SK-N-SH (cell line): Measurements from ENCODE around the gene SLC16A8. TPM values are rescaled to one million over a fixed set of nuclear protein-coding genes. Genes with fewer than 3 reads are reported as not detected.
"Not testable (repeated sequence)": the region's sequence is repeated elsewhere in the genome, so short reads cannot be mapped to it uniquely, and the experiment has no call there.

Source experiments
- CTCF ChIA-PET: fragments of 300-600, 350-600 bp; formaldehyde crosslinking; extraction: SDS; loops from one replicate; lab custom pipeline; 2021; lab: Yijun Ruan, JAX
- POLR2A ChIA-PET: fragments of 350-600 bp; sonication (Branson Sonifier 250); formaldehyde crosslinking; extraction: SDS; loops from one replicate; lab custom pipeline; 2020; ENCODE audit warnings: antibody characterized with exemption, inconsistent platforms; lab: Yijun Ruan, JAX
- DNase-seq: peaks from one replicate; pipeline ENCODE4 v3.0.0; 2012
- H2AFZ ChIP-seq: fragments of 200-600 bp; sonication (generic); 2 replicates; pipeline ENCODE4 v1.8.1; 2016; ENCODE audit warnings: antibody characterized with exemption, mild to moderate bottlenecking, low read depth
- H3F3A ChIP-seq: fragments of 200-600 bp; sonication (generic); replicated peaks from 2 replicates; pipeline ENCODE3; 2016; ENCODE audit warnings: antibody characterized with exemption, mild to moderate bottlenecking; ENCODE audit not compliant: insufficient read depth
- H3K27ac ChIP-seq, 2 experiments: fragments of 200-500 bp in 1 of 2; fragments of 200-600 bp in 1 of 2; sonication (Bioruptor generic) in 1 of 2; sonication (generic), shearing (Covaris generic) in 1 of 2; 2 replicates each; pipeline versions ENCODE4 v1.5.1 to v1.6.1; 2014 to 2016; ENCODE audit warnings: low read depth in 2 of 2, inconsistent platforms in 1 of 2, low read length in 1 of 2, mild to moderate bottlenecking in 1 of 2, mixed read lengths in 1 of 2
- H3K27me3 ChIP-seq: fragments of 200-600 bp; sonication (generic), shearing (Covaris generic); 2 replicates; pipeline ENCODE4 v1.6.1; 2016; ENCODE audit warnings: mixed run types; ENCODE audit not compliant: insufficient read depth
- H3K36me3 ChIP-seq, 2 experiments: fragments of 200-500 bp in 1 of 2; fragments of 200-600 bp in 1 of 2; sonication (Bioruptor generic) in 1 of 2; sonication (generic) in 1 of 2; replicated peaks in 1 of 2; 2 replicates each; pipeline versions ENCODE3 to v1.5.1; 2014 to 2016; ENCODE audit warnings: low read length in 1 of 2, mild to moderate bottlenecking in 1 of 2; ENCODE audit not compliant: insufficient read depth in 2 of 2, control insufficient read depth in 1 of 2
- H3K4me1 ChIP-seq, 2 experiments: fragments of 200-500 bp in 1 of 2; fragments of 200-600 bp in 1 of 2; sonication (Bioruptor generic) in 1 of 2; sonication (generic), shearing (Covaris generic) in 1 of 2; 2 replicates each; pipeline versions ENCODE4 v1.5.1 to v1.6.1; 2014 to 2016; ENCODE audit warnings: low read depth in 1 of 2, low read length in 1 of 2, mixed run types in 1 of 2; ENCODE audit not compliant: insufficient read depth in 2 of 2, control insufficient read depth in 1 of 2
- H3K4me2 ChIP-seq: fragments of 200-600 bp; sonication (generic), shearing (Covaris generic); 2 replicates; pipeline ENCODE4 v1.6.1; 2017; ENCODE audit warnings: mixed run types
- H3K4me3 ChIP-seq, 2 experiments: fragments of 200-500 bp in 1 of 2; fragments of 200-600 bp in 1 of 2; sonication (Bioruptor generic) in 1 of 2; sonication (generic), shearing (Covaris generic) in 1 of 2; 2 replicates each; pipeline versions ENCODE4 v1.5.1 to v1.8.1; 2014 to 2016; ENCODE audit warnings: low read depth in 2 of 2, inconsistent platforms in 1 of 2, low read length in 1 of 2, mild to moderate bottlenecking in 1 of 2, mixed read lengths in 1 of 2, moderate library complexity in 1 of 2
- H3K79me2 ChIP-seq: fragments of 200-600 bp; sonication (generic); 2 replicates; pipeline ENCODE4 v1.8.1; 2017; ENCODE audit warnings: mild to moderate bottlenecking; ENCODE audit not compliant: insufficient read depth
- H3K9ac ChIP-seq: fragments of 200-600 bp; sonication (generic); 2 replicates; pipeline ENCODE4 v1.6.1; 2017; ENCODE audit warnings: mixed run types
- H3K9me2 ChIP-seq: fragments of 200-600 bp; sonication (generic); 2 replicates; pipeline ENCODE4 v1.6.1; 2017; ENCODE audit warnings: mixed run types
- H3K9me3 ChIP-seq: fragments of 200-600 bp; sonication (generic); 2 replicates; pipeline ENCODE4 v1.6.1; 2017; ENCODE audit warnings: mixed run types, mild to moderate bottlenecking, moderate library complexity
- H4K20me1 ChIP-seq: fragments of 200-600 bp; sonication (generic); 2 replicates; pipeline ENCODE4 v1.6.1; 2017; ENCODE audit warnings: mild to moderate bottlenecking, mixed run types; ENCODE audit not compliant: insufficient read depth
- ELF1 ChIP-seq: IDR thresholded peaks from 2 replicates; pipeline ENCODE4 v1.4.0; 2012
- FOXJ3 ChIP-seq: sonication (generic); formaldehyde crosslinking; IDR thresholded peaks from 2 replicates; pipeline ENCODE4 v1.5.1; 2020; ENCODE audit warnings: mild to moderate bottlenecking, missing genetic modification reagents
- JUND ChIP-seq: IDR thresholded peaks from 2 replicates; pipeline ENCODE4 v1.4.0; 2012
- PBX3 ChIP-seq: IDR thresholded peaks from 2 replicates; pipeline ENCODE4; 2012
- POLR2AphosphoS5 ChIP-seq: IDR thresholded peaks from 2 replicates; pipeline ENCODE4 v1.6.1; 2012; ENCODE audit warnings: low read depth, low read length
- RCOR1 ChIP-seq: fragments of 150-350 bp; IDR thresholded peaks from 2 replicates; pipeline ENCODE4 v1.6.1; 2017; ENCODE audit warnings: antibody characterized with exemption, low read length
- SMC3 ChIP-seq: IDR thresholded peaks from 2 replicates; pipeline ENCODE4 v1.6.1; 2012; ENCODE audit warnings: low read depth, low read length, improper control_type of control experiment
- WGBS: methylation state at CpG from one replicate; pipeline ENCODE4 v1.1.6; 2017; ENCODE audit warnings: low lambda C conversion rate; 5-methylcytosine and 5-hydroxymethylcytosine counted together
- polyA plus RNA-seq, 3 experiments: library from polyadenylated mRNA; depleted of rRNA; stranded (reverse); fragments of >200 nt; gene quantifications; 2 replicates each; pipeline ENCODE4 v1.2.3, GENCODE V29; 2012
- TF ChIP-seq, protein P1 (sequence below): fragments of 200-600 bp; sonication (generic); IDR thresholded peaks from 2 replicates; pipeline ENCODE4 v1.6.1; 2017; ENCODE audit warnings: antibody characterized with exemption, mild to moderate bottlenecking, moderate library complexity
- TF ChIP-seq, protein P2 (sequence below): fragments of 150-350 bp; IDR thresholded peaks from 2 replicates; pipeline ENCODE4 v1.6.1; 2016; ENCODE audit warnings: mild to moderate bottlenecking, low read depth, low read length

SLC16A8 gene
- polyA plus RNA-seq, 1 of the 3 experiments (the other 2 are of a cell fraction), result not detected

DNA sequence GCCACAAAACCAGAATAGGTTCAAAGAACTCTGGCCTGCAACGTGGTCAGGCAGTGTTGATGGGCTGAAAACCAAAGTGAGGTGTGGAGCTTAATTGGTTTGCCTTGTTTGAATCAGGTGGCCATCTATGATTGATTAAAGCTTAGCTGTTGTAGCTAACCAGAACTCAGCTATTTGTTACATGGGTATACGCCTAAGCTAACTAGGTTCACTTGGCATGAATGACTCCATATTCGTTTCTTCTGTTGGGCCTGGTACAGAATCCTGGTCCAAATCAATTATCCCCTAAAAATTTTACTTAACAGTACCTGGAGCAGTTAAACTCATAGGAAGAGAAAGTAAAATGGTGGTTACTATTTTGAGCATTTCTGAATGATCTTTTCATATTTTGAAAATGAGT, 34.2 kb upstream of the SLC16A8 start:
- Histone ChIP-seq H3K4me2 (no peak overlapping the region), H3K9me3 (no peaks in the 10 kb centered on the region), H3F3A (no peaks in the 10 kb centered on the region), H3K79me2 (no peaks in the 10 kb centered on the region), H4K20me1 (no peaks in the 10 kb centered on the region), H3K9ac (no peak overlapping the region), H3K27me3 (no peaks in the 10 kb centered on the region), H3K4me1 (no peaks in the 10 kb centered on the region; a peak in 1 of 4 replicates), H3K4me3 (no peak overlapping the region), H3K36me3 (no peaks in the 10 kb centered on the region), H2AFZ (no peak overlapping the region), H3K27ac (no peak overlapping the region), H3K9me2 (no peaks in the 10 kb centered on the region)
- POLR2A ChIA-PET, result no interaction called here
- DNase-seq, result no peak
- CTCF ChIA-PET, result interaction anchor here (0.6 kb wide), 1 partner anchor 15 kb away, joined by 3 read pairs; no protein-coding TSS in a partner anchor
- WGBS, result 77% methylated on average over 3 of the region's 3 CpGs
- TF ChIP-seq, protein P1, sequence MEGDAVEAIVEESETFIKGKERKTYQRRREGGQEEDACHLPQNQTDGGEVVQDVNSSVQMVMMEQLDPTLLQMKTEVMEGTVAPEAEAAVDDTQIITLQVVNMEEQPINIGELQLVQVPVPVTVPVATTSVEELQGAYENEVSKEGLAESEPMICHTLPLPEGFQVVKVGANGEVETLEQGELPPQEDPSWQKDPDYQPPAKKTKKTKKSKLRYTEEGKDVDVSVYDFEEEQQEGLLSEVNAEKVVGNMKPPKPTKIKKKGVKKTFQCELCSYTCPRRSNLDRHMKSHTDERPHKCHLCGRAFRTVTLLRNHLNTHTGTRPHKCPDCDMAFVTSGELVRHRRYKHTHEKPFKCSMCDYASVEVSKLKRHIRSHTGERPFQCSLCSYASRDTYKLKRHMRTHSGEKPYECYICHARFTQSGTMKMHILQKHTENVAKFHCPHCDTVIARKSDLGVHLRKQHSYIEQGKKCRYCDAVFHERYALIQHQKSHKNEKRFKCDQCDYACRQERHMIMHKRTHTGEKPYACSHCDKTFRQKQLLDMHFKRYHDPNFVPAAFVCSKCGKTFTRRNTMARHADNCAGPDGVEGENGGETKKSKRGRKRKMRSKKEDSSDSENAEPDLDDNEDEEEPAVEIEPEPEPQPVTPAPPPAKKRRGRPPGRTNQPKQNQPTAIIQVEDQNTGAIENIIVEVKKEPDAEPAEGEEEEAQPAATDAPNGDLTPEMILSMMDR, result no peak
- TF ChIP-seq, protein P2, sequence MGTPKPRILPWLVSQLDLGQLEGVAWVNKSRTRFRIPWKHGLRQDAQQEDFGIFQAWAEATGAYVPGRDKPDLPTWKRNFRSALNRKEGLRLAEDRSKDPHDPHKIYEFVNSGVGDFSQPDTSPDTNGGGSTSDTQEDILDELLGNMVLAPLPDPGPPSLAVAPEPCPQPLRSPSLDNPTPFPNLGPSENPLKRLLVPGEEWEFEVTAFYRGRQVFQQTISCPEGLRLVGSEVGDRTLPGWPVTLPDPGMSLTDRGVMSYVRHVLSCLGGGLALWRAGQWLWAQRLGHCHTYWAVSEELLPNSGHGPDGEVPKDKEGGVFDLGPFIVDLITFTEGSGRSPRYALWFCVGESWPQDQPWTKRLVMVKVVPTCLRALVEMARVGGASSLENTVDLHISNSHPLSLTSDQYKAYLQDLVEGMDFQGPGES, result no peak
- TF ChIP-seq POLR2AphosphoS5 (no peak), ELF1 (no peak), RCOR1 (no peak), SMC3 (no peak), PBX3 (no peak), FOXJ3 (CRISPR knock-in tag) (no peak), JUND (no peak)

GRCh38 chr22:38117556-38117955, 33.6 kb upstream of the SLC16A8 start:
- CTCF ChIA-PET, H2AFZ ChIP-seq, H3K9me2 ChIP-seq, H3K27ac ChIP-seq, H3K4me1 ChIP-seq, H3K9ac ChIP-seq, H3K36me3 ChIP-seq, H3K9me3 ChIP-seq, POLR2A ChIA-PET, H4K20me1 ChIP-seq, H3K27me3 ChIP-seq, H3F3A ChIP-seq, H3K79me2 ChIP-seq, H3K4me2 ChIP-seq, H3K4me3 ChIP-seq, DNase-seq: not testable (repeated sequence)
- WGBS, result 96% methylated on average over 10 of the region's 10 CpGs
